ENCODE measurements around the gene MSN.
A peak's percentile ranks its signal among the peaks of the same experiment; 100 is the strongest.
"Not testable (repeated sequence)": the region's sequence is repeated elsewhere in the genome, so short reads cannot be mapped to it uniquely, and the experiment has no call there.

Gene MSN

DNA sequence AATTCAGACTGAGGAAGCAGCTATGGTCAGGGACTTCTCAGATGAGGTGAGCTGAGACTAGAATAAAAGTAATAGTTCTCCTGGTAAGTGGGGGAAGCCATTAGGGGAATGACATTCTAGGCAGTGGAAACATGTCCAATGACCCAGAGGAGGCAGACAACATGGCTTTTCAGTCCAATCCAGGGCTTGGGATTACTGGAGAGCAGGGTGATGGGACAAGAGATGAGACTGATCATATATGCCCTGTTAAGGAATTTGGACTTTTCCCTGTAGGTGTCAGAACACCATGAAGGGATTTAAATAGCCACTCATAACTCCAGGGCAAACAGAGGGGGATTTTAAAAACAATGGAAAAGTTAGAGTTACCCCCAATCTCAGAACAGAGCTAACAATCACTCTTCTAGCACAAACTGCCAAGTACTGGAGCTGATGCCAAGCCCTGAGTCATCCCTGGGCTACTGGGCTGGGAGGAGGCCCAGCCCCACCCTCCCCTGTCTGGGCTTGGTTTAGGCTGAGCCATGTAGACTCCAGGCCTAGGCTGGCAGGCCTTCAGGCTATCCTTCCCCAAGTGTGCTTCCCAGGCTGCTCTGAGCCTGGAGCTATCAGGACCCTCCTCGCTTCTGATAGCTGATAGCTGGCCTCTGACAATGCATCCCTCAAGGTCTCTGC is 22.7 kb upstream of the MSN start:
- H3K9me3 ChIP-seq (ENCODE audit: control insufficient read depth, low read depth, low read length): peaks cover 2% of the 10 kb centered on the region
- H3K27me3 ChIP-seq (ENCODE audit: control insufficient read depth, insufficient read depth, low read length): no peaks in the 10 kb centered on the region
- H3K4me3 ChIP-seq (ENCODE audit: low read length): no peak overlapping the region
- no peaks in the 10 kb centered on the region for H3K36me3 ChIP-seq (ENCODE audit: control insufficient read depth, low read depth, low read length)
- no peak overlapping the region for H3K27ac ChIP-seq (ENCODE audit: low read length)
- H3K9ac ChIP-seq (ENCODE audit: low read length): no peak overlapping the region
- no peaks in the 10 kb centered on the region for H3K4me1 ChIP-seq (ENCODE audit: control insufficient read depth, low read depth, low read length)

GRCh38 chrX:65647801-65648200 is 19.7 kb upstream of the MSN start:
- Histone ChIP-seq H3K27me3 (ENCODE audit: control insufficient read depth, insufficient read depth, low read length) (no peaks in the 10 kb centered on the region), H3K36me3 (ENCODE audit: control insufficient read depth, low read depth, low read length) (no peaks in the 10 kb centered on the region), H3K9me3 (ENCODE audit: control insufficient read depth, low read depth, low read length) (no peaks in the 10 kb centered on the region), H3K27ac (ENCODE audit: low read length) (no peak overlapping the region), H3K4me1 (ENCODE audit: control insufficient read depth, low read depth, low read length) (no peaks in the 10 kb centered on the region), H3K9ac (ENCODE audit: low read length) (no peak overlapping the region), H3K4me3 (ENCODE audit: low read length) (no peak overlapping the region)

- H3K27ac ChIP-seq (ENCODE audit: low read length): no peak overlapping the region
- no peak overlapping the region for H3K4me3 ChIP-seq (ENCODE audit: low read length)
- no peaks in the 10 kb centered on the region for H3K4me1 ChIP-seq (ENCODE audit: control insufficient read depth, low read depth, low read length)
- no peaks in the 10 kb centered on the region for H3K27me3 ChIP-seq (ENCODE audit: control insufficient read depth, insufficient read depth, low read length)
- no peak overlapping the region for H3K9ac ChIP-seq (ENCODE audit: low read length)
- H3K9me3 ChIP-seq (ENCODE audit: control insufficient read depth, low read depth, low read length): no peaks in the 10 kb centered on the region
- no peaks in the 10 kb centered on the region for H3K36me3 ChIP-seq (ENCODE audit: control insufficient read depth, low read depth, low read length)
These were observed 15.4 kb upstream of the MSN start for GRCh38 chrX:65652098-65652497.

DNA sequence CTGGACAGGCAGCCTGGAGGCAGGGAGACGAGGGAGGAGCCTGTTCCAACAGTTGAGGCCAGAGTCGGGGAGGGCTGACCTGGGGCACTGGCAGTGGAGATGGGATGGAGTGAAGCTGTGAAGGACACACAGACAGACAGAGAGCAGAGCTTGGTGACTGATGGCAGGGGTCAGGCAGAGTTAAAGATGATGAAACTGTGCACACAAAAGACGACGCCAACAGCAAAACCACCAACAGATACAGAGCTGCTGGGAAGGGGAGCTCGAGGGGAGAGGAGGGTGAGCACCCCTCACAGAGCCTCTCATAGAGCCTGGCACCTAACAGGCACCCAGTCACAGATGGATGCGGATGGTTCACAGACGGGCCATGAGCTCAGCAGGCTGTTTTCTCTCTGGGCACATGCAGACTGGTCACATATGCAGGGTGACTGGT is 10.4 kb upstream of the MSN start:
- H3K9me3 ChIP-seq (ENCODE audit: control insufficient read depth, low read depth, low read length): peaks cover 13% of the 10 kb centered on the region

GRCh38 chrX:65657659-65658058 is 9.8 kb upstream of the MSN start:
- Histone ChIP-seq H3K27me3 (ENCODE audit: control insufficient read depth, insufficient read depth, low read length) (no peaks in the 10 kb centered on the region), H3K9ac (ENCODE audit: low read length) (no peak overlapping the region), H3K27ac (ENCODE audit: low read length) (no peak overlapping the region)

More for the DNA sequence above, 10.4 kb upstream of the MSN start:
- not testable (repeated sequence) for H3K9ac ChIP-seq (ENCODE audit: low read length); H3K27me3 ChIP-seq (ENCODE audit: control insufficient read depth, insufficient read depth, low read length); H3K4me1 ChIP-seq (ENCODE audit: control insufficient read depth, low read depth, low read length); H3K4me3 ChIP-seq (ENCODE audit: low read length); H3K27ac ChIP-seq (ENCODE audit: low read length); H3K36me3 ChIP-seq (ENCODE audit: control insufficient read depth, low read depth, low read length)

GRCh38 chrX:65658229-65658628 is 9.2 kb upstream of the MSN start:
- H3K27me3 ChIP-seq (ENCODE audit: control insufficient read depth, insufficient read depth, low read length): no peaks in the 10 kb centered on the region
- H3K4me3 ChIP-seq (ENCODE audit: low read length): no peak overlapping the region
- no peaks in the 10 kb centered on the region for H3K36me3 ChIP-seq (ENCODE audit: control insufficient read depth, low read depth, low read length)
- no peaks in the 10 kb centered on the region for H3K4me1 ChIP-seq (ENCODE audit: control insufficient read depth, low read depth, low read length)
- H3K9me3 ChIP-seq (ENCODE audit: control insufficient read depth, low read depth, low read length): peaks cover 17% of the 10 kb centered on the region
- no peak overlapping the region for H3K27ac ChIP-seq (ENCODE audit: low read length)
- no peak overlapping the region for H3K9ac ChIP-seq (ENCODE audit: low read length)

More at GRCh38 chrX:65657659-65658058, 9.8 kb upstream of the MSN start:
- H3K4me1 ChIP-seq (ENCODE audit: control insufficient read depth, low read depth, low read length): no peaks in the 10 kb centered on the region
- no peak overlapping the region for H3K4me3 ChIP-seq (ENCODE audit: low read length)
- H3K36me3 ChIP-seq (ENCODE audit: control insufficient read depth, low read depth, low read length): no peaks in the 10 kb centered on the region
- H3K9me3 ChIP-seq (ENCODE audit: control insufficient read depth, low read depth, low read length): peaks cover 17% of the 10 kb centered on the region

GRCh38 chrX:65667157-65667502 is 324 bp upstream of the MSN start:
- H3K4me3 ChIP-seq (ENCODE audit: low read length): no peak overlapping the region
- no peaks in the 10 kb centered on the region for H3K27me3 ChIP-seq (ENCODE audit: control insufficient read depth, insufficient read depth, low read length)
- H3K4me1 ChIP-seq (ENCODE audit: control insufficient read depth, low read depth, low read length): no peaks in the 10 kb centered on the region
- no peaks in the 10 kb centered on the region for H3K36me3 ChIP-seq (ENCODE audit: control insufficient read depth, low read depth, low read length)
- H3K9ac ChIP-seq (ENCODE audit: low read length): no peak overlapping the region
- no peak overlapping the region for H3K27ac ChIP-seq (ENCODE audit: low read length)
- H3K9me3 ChIP-seq (ENCODE audit: control insufficient read depth, low read depth, low read length): peaks cover 3% of the 10 kb centered on the region

DNA sequence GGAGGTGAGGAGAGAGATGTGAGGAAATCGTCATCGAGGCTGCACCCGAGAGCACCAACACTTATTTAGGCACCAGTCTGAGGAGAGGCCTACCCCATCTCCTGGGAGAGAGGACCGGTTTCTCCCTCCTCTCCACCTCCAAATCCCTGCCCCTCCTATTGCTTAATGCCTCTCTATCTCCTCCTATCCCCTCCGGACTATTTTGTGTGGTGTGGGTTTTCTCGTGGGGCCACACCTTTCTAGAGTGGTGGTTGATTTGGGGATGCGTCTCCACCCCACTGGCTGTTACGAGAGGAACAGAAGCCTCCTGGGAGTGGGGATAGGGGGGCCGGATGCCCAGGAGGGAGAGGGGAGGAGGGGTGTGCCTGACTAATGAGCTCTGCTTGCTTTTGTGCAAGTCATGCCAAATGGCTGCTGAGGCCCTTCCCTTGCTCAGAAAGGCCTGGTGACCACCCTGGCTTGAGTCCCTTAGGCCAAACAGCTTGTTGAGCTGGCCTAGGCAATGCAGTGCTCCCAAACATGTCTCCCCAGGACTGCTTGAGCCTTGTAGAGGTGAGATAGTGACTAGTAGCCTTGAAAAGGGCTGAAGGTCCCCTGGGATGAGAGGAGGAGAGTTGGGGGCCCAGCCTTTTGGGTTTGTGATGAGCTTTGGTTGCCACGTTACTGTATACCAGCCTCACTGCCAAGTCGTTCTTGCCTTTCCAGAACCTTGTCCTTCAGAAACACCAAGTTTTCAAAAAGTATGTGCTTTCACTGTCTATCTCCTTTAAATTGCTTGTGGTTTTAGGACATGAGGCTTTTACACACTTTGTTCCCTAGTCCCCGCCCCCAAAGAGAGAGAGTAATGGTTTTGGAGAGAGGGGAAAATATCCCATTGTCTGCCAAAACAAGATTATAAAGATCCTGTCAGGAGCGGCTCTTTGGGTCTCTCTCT is 1.2 kb downstream of the MSN start:
- no peaks in the 10 kb centered on the region for H3K36me3 ChIP-seq (ENCODE audit: control insufficient read depth, low read depth, low read length)
- H3K27ac ChIP-seq (ENCODE audit: low read length): peak overlapping the region; percentile 52
- H3K4me3 ChIP-seq (ENCODE audit: low read length): peak overlapping the region; percentile 58
- peak overlapping the region; percentile 65 for H3K9ac ChIP-seq (ENCODE audit: low read length)
- H3K4me1 ChIP-seq (ENCODE audit: control insufficient read depth, low read depth, low read length): no peaks in the 10 kb centered on the region
- H3K27me3 ChIP-seq (ENCODE audit: control insufficient read depth, insufficient read depth, low read length): no peaks in the 10 kb centered on the region
- H3K9me3 ChIP-seq (ENCODE audit: control insufficient read depth, low read depth, low read length): no peaks in the 10 kb centered on the region

GRCh38 chrX:65671286-65671685 is 3.8 kb downstream of the MSN start:
- Histone ChIP-seq H3K9ac (ENCODE audit: low read length) (no peak overlapping the region), H3K27me3 (ENCODE audit: control insufficient read depth, insufficient read depth, low read length) (no peaks in the 10 kb centered on the region), H3K27ac (ENCODE audit: low read length) (no peak overlapping the region), H3K36me3 (ENCODE audit: control insufficient read depth, low read depth, low read length) (no peaks in the 10 kb centered on the region), H3K4me3 (ENCODE audit: low read length) (no peak overlapping the region), H3K9me3 (ENCODE audit: control insufficient read depth, low read depth, low read length) (peaks cover 4% of the 10 kb centered on the region), H3K4me1 (ENCODE audit: control insufficient read depth, low read depth, low read length) (no peaks in the 10 kb centered on the region)

DNA sequence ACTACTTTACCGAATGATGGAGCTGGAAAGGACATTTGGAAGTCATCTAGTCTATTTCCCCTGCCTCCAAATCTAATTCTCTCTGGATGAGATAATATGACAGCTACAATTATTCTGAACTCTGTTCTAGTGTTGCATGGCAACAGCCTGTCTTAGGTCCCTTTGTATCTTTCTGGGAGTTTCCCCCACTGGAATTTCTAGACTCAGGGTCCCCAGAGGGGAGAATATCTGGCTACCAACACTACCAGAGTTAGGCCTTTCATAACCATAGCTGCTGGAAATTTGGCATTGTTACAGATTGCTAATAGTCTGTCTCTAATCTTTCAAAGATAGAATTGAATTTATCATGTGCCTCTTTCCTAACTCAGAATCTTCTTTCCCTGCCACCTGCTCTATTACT is 4.5 kb downstream of the MSN start:
- no peak overlapping the region for H3K27ac ChIP-seq (ENCODE audit: low read length)
- H3K36me3 ChIP-seq (ENCODE audit: control insufficient read depth, low read depth, low read length): no peaks in the 10 kb centered on the region
- no peak overlapping the region for H3K4me3 ChIP-seq (ENCODE audit: low read length)
- no peak overlapping the region for H3K9ac ChIP-seq (ENCODE audit: low read length)
- H3K9me3 ChIP-seq (ENCODE audit: control insufficient read depth, low read depth, low read length): peaks cover 4% of the 10 kb centered on the region
- no peaks in the 10 kb centered on the region for H3K27me3 ChIP-seq (ENCODE audit: control insufficient read depth, insufficient read depth, low read length)
- H3K4me1 ChIP-seq (ENCODE audit: control insufficient read depth, low read depth, low read length): no peaks in the 10 kb centered on the region

- Histone ChIP-seq H3K27ac (ENCODE audit: low read length) (no peak overlapping the region), H3K9ac (ENCODE audit: low read length) (no peak overlapping the region), H3K36me3 (ENCODE audit: control insufficient read depth, low read depth, low read length) (no peaks in the 10 kb centered on the region), H3K27me3 (ENCODE audit: control insufficient read depth, insufficient read depth, low read length) (no peaks in the 10 kb centered on the region), H3K4me3 (ENCODE audit: low read length) (no peak overlapping the region), H3K4me1 (ENCODE audit: control insufficient read depth, low read depth, low read length) (no peaks in the 10 kb centered on the region), H3K9me3 (ENCODE audit: control insufficient read depth, low read depth, low read length) (peaks cover 4% of the 10 kb centered on the region)
These were observed 6.4 kb downstream of the MSN start for GRCh38 chrX:65673857-65674203.

Measured in iPS-18a (cell line).